Activated CD4-positive, CD25-positive, alpha-beta regulatory T cell treated with anti-CD3 and anti-CD28 coated beads, Interleukin-2, amount 50 U/mL, for 24 hours (primary cell): ENCODE results near the gene SIMC1.

Experiments used
- ATAC-seq, 2 donors: fragments of 150-1000 bp; cut with Tn5 transposase; one replicate each; pipeline ENCODE4 v1.10.0; 2021; ENCODE audit warnings: mild to moderate bottlenecking in 1 of 2, moderate library complexity in 1 of 2

The SIMC1 gene

GRCh38 chr5:176389135-176390123, 151.2 kb downstream of the SIMC1 start:
- ATAC-seq = peak; percentile 24 to 32

DNA sequence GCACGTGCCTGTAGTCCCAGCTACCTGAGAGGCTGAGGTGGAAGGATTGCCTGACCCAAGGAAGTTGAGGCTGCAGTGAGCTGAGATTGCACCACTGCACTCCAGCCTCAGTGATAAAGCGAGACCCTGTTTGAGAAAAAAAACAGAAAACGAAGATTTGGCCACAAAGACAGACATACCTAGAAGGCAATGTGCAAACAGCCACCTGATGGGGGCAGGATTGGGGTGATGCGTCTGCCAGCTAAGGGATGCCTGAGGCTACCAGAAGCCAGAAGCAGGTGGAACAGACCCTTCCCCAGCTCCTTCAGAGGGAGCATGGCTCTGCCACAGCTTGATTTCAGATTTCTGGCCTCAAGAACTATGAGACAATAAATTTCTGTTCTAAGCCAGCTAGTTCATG, 153.3 kb downstream of the SIMC1 start:
- ATAC-seq = no peak

DNA sequence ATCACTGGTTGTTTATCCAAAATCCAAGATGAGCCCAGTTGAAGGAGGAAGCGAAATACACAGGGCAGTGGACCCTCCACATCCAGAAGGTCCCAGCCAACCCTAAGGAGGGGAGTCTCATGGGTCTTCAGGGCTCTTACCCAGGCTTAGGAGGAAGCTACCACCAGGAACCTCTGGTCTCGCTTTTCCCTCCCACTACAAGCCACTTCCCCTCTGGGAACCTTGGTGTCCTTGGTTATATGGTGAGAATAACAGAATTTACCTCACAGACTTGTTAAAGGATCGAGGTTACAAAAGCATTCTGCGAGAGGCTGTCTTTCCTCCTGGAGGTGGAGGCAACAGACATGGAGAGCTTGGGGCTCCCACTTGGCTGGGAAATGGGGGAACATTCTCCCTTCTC, 153.8 kb downstream of the SIMC1 start:
- ATAC-seq = no peak

- no peak for ATAC-seq
Observed at GRCh38 chr5:176392526-176392925, 154.3 kb downstream of the SIMC1 start.

- no peak for ATAC-seq
Observed at GRCh38 chr5:176394096-176394495, 155.9 kb downstream of the SIMC1 start.

- ATAC-seq = no peak
Observed at GRCh38 chr5:176394881-176395675, 156.9 kb downstream of the SIMC1 start.
